SJCRH30 (cell line): ENCODE results near the gene TCEA2. TPM values are rescaled to one million over a fixed set of nuclear protein-coding genes. Genes with fewer than 3 reads are reported as not detected.

ENCODE experiments used
- DNase-seq, 2 experiments: peaks; one replicate each; pipeline ENCODE4 v3.0.0-alpha.2; 2015 to 2020
- H3K27ac ChIP-seq: fragments of 250-450 bp; sonication (Bioruptor Pico); 2 replicates; pipeline ENCODE4 v1.5.1; 2020; ENCODE audit warnings: mild to moderate bottlenecking, moderate library complexity
- H3K27me3 ChIP-seq: fragments of 250-450 bp; sonication (Bioruptor Pico); 2 replicates; pipeline ENCODE4 v1.5.1; 2020; ENCODE audit warnings: mild to moderate bottlenecking, moderate library complexity
- H3K36me3 ChIP-seq: fragments of 250-450 bp; sonication (Bioruptor Pico); 2 replicates; pipeline ENCODE4 v1.5.1; 2020; ENCODE audit warnings: mild to moderate bottlenecking, moderate library complexity
- H3K4me1 ChIP-seq: fragments of 250-450 bp; sonication (Bioruptor Pico); 2 replicates; pipeline ENCODE4 v1.5.1; 2020; ENCODE audit warnings: mild to moderate bottlenecking, moderate library complexity
- H3K4me3 ChIP-seq: fragments of 250-450 bp; sonication (Bioruptor Pico); 2 replicates; pipeline ENCODE4 v1.5.1; 2020; ENCODE audit warnings: mild to moderate bottlenecking, moderate library complexity
- H3K9me3 ChIP-seq: fragments of 250-450 bp; sonication (Bioruptor Pico); replicated peaks from 2 replicates; pipeline ENCODE4 v1.5.1; 2020; ENCODE audit warnings: mild to moderate bottlenecking, moderate library complexity
- total RNA-seq: library from RNA; depleted of rRNA; stranded (reverse); fragments of >200 nt; shearing (Covaris generic); gene quantifications from 2 replicates; pipeline ENCODE4 v1.2.3, GENCODE V29; 2014

The TCEA2 gene
- total RNA-seq, 1 experiment from 2014 or later: 16.9 TPM

- no peak for DNase-seq
- Histone ChIP-seq H3K27me3 (no peaks in the 10 kb centered on the region), H3K27ac (peak overlapping the region; percentile 52), H3K4me3 (peak overlapping the region; percentile 76), H3K4me1 (peaks cover 31% of the 10 kb centered on the region), H3K36me3 (no peaks in the 10 kb centered on the region), H3K9me3 (no peaks in the 10 kb centered on the region)
Observed at GRCh38 chr20:64062276-64062595, 762 bp upstream of the TCEA2 start.

GRCh38 chr20:64063389-64064144, 569 bp downstream of the TCEA2 start:
- peaks cover 34% of the 10 kb centered on the region for H3K4me1 ChIP-seq
- H3K27ac ChIP-seq: peak overlapping the region; percentile 22; the same call in 1 of the 2 replicates
- no peaks in the 10 kb centered on the region for H3K27me3 ChIP-seq
- H3K9me3 ChIP-seq: no peaks in the 10 kb centered on the region
- peak; percentile 53 to 54 for DNase-seq
- peak overlapping the region; percentile 76 for H3K4me3 ChIP-seq
- H3K36me3 ChIP-seq: no peaks in the 10 kb centered on the region

GRCh38 chr20:64064145-64064698, 1.2 kb downstream of the TCEA2 start:
- H3K4me3 ChIP-seq: peak overlapping the region; percentile 76
- no peak for DNase-seq
- peaks cover 40% of the 10 kb centered on the region for H3K4me1 ChIP-seq
- H3K36me3 ChIP-seq: no peaks in the 10 kb centered on the region
- H3K27me3 ChIP-seq: no peaks in the 10 kb centered on the region
- H3K9me3 ChIP-seq: no peaks in the 10 kb centered on the region
- no peak overlapping the region for H3K27ac ChIP-seq

GRCh38 chr20:64065062-64065973, 2.3 kb downstream of the TCEA2 start:
- Histone ChIP-seq H3K4me3 (no peak overlapping the region), H3K27me3 (no peaks in the 10 kb centered on the region), H3K4me1 (peaks cover 51% of the 10 kb centered on the region), H3K36me3 (no peaks in the 10 kb centered on the region), H3K9me3 (no peaks in the 10 kb centered on the region), H3K27ac (no peak overlapping the region)
- no peak for DNase-seq

- peak; percentile 55 to 64 for DNase-seq
- Histone ChIP-seq H3K27me3 (no peaks in the 10 kb centered on the region), H3K27ac (no peak overlapping the region), H3K9me3 (no peaks in the 10 kb centered on the region), H3K4me3 (no peak overlapping the region), H3K36me3 (no peaks in the 10 kb centered on the region), H3K4me1 (peaks cover 51% of the 10 kb centered on the region)
Observed at GRCh38 chr20:64065974-64066343, 3.0 kb downstream of the TCEA2 start.

GRCh38 chr20:64067005-64067632, 4.1 kb downstream of the TCEA2 start:
- H3K27ac ChIP-seq: no peak overlapping the region
- DNase-seq: no peak
- no peaks in the 10 kb centered on the region for H3K36me3 ChIP-seq
- no peaks in the 10 kb centered on the region for H3K27me3 ChIP-seq
- no peak overlapping the region for H3K4me3 ChIP-seq
- peaks cover 49% of the 10 kb centered on the region for H3K4me1 ChIP-seq
- no peaks in the 10 kb centered on the region for H3K9me3 ChIP-seq

- H3K4me1 ChIP-seq: peaks cover 44% of the 10 kb centered on the region
- no peak for DNase-seq
- no peaks in the 10 kb centered on the region for H3K27me3 ChIP-seq
- H3K4me3 ChIP-seq: no peak overlapping the region
- H3K27ac ChIP-seq: no peak overlapping the region
- H3K9me3 ChIP-seq: no peaks in the 10 kb centered on the region
- H3K36me3 ChIP-seq: no peaks in the 10 kb centered on the region
Observed at GRCh38 chr20:64067733-64068307, 4.8 kb downstream of the TCEA2 start.

GRCh38 chr20:64068386-64069208, 5.6 kb downstream of the TCEA2 start:
- no peaks in the 10 kb centered on the region for H3K9me3 ChIP-seq
- H3K36me3 ChIP-seq: no peaks in the 10 kb centered on the region
- H3K27ac ChIP-seq: no peak overlapping the region
- no peaks in the 10 kb centered on the region for H3K27me3 ChIP-seq
- DNase-seq: peak; percentile 68 to 73
- H3K4me1 ChIP-seq: peaks cover 44% of the 10 kb centered on the region
- no peak overlapping the region for H3K4me3 ChIP-seq

- no peak overlapping the region for H3K4me3 ChIP-seq
- H3K4me1 ChIP-seq: peaks cover 38% of the 10 kb centered on the region
- no peaks in the 10 kb centered on the region for H3K36me3 ChIP-seq
- no peaks in the 10 kb centered on the region for H3K27me3 ChIP-seq
- peak in 1 of 2 experiments; percentile 51 for DNase-seq
- no peak overlapping the region for H3K27ac ChIP-seq
- H3K9me3 ChIP-seq: no peaks in the 10 kb centered on the region
Observed at GRCh38 chr20:64069209-64069613, 6.2 kb downstream of the TCEA2 start.

- Histone ChIP-seq H3K4me1 (peaks cover 34% of the 10 kb centered on the region), H3K27ac (no peak overlapping the region), H3K4me3 (no peak overlapping the region), H3K9me3 (no peaks in the 10 kb centered on the region), H3K36me3 (no peaks in the 10 kb centered on the region), H3K27me3 (no peaks in the 10 kb centered on the region)
- DNase-seq: peak; percentile 75 to 77
Observed at GRCh38 chr20:64069614-64070243, 6.7 kb downstream of the TCEA2 start.

- DNase-seq: no peak
- no peaks in the 10 kb centered on the region for H3K36me3 ChIP-seq
Observed at GRCh38 chr20:64070244-64070993, 7.4 kb downstream of the TCEA2 start.

GRCh38 chr20:64071341-64072332, 8.6 kb downstream of the TCEA2 start:
- no peaks in the 10 kb centered on the region for H3K9me3 ChIP-seq
- no peak overlapping the region for H3K4me3 ChIP-seq
- H3K4me1 ChIP-seq: peaks cover 24% of the 10 kb centered on the region
- H3K36me3 ChIP-seq: no peaks in the 10 kb centered on the region
- DNase-seq: no peak
- H3K27ac ChIP-seq: no peak overlapping the region
- H3K27me3 ChIP-seq: no peaks in the 10 kb centered on the region

More at GRCh38 chr20:64070244-64070993, 7.4 kb downstream of the TCEA2 start:
- no peaks in the 10 kb centered on the region for H3K9me3 ChIP-seq
- H3K4me3 ChIP-seq: no peak overlapping the region
- H3K27ac ChIP-seq: no peak overlapping the region
- peaks cover 34% of the 10 kb centered on the region for H3K4me1 ChIP-seq
- H3K27me3 ChIP-seq: no peaks in the 10 kb centered on the region
